ENCODE data around the gene TOX4.
"Not testable (repeated sequence)": the region's sequence is repeated elsewhere in the genome, so short reads cannot be mapped to it uniquely, and the experiment has no call there.

DNA sequence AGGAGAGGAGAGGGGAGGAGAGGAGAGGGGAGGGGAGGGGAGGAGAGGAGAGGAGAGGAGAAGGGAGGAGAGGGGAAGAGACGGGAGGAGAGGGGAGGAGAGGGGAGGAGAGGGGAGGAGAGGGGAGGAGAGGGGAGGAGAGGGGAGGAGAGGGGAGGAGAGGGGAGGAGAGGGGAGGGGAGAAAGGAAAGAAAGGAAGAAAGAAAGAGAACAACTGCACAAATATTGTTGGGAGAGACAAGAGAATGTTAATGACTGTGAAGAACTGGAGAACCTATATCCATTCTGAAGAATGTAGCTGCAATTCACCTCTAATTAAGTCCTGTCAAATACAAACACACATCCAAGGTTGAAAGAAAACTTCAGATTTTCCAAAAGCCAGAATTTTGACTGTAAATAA, 34.3 kb upstream of the TOX4 start:
- TF ChIP-seq CTCF, EZH2, EZH2phosphoT487 (IDR thresholded peaks at IDR 0.05): not testable (repeated sequence)
